Keratinocyte (primary cell): ENCODE results near the gene GALNS. TPM values are rescaled to one million over a fixed set of nuclear protein-coding genes. Genes with fewer than 3 reads are reported as not detected.

Source experiments
- DNase-seq: peaks from one replicate; pipeline ENCODE4 v3.0.0-alpha.2; 2011; ENCODE audit warnings: low read depth, missing footprints, low spot score
- FAIRE-seq: peaks from 2 replicates; lab custom pipeline; 2011; peaks lifted over from hg19 to GRCh38; lab: Jason Lieb, UNC
- H2AFZ ChIP-seq: 2 replicates; pipeline ENCODE4 v1.6.0; 2012; ENCODE audit warnings: low read length, control low read depth, inconsistent platforms; ENCODE audit not compliant: control insufficient read depth
- H3K27ac ChIP-seq: 2 replicates; pipeline ENCODE4 v1.5.1; 2011; ENCODE audit warnings: low read length; ENCODE audit not compliant: control insufficient read depth, insufficient read depth
- H3K27me3 ChIP-seq: 3 replicates; pipeline ENCODE4 v1.6.0; 2011; ENCODE audit warnings: low read length; ENCODE audit not compliant: control insufficient read depth, insufficient read depth; ENCODE audit errors: extremely low read depth
- H3K36me3 ChIP-seq, 2 experiments: 2 replicates in 1 of 2; 3 replicates in 1 of 2; pipeline ENCODE4 v1.5.1; 2011; ENCODE audit warnings: low read length in 2 of 2, mild to moderate bottlenecking in 1 of 2; ENCODE audit not compliant: control insufficient read depth in 2 of 2, insufficient read depth in 2 of 2; ENCODE audit errors: extremely low read depth in 1 of 2
- H3K4me1 ChIP-seq: 3 replicates; pipeline ENCODE4 v1.5.1; 2011; ENCODE audit warnings: low read length; ENCODE audit not compliant: control insufficient read depth, insufficient read depth; ENCODE audit errors: extremely low read depth
- H3K4me2 ChIP-seq: 3 replicates; pipeline ENCODE4 v1.6.0; 2011; ENCODE audit warnings: low read depth, low read length; ENCODE audit not compliant: control insufficient read depth, insufficient read depth; ENCODE audit errors: extremely low read depth
- H3K4me3 ChIP-seq, 3 experiments: fragments of 200-600 bp in 1 of 3; sonication (generic) in 1 of 3; 2 replicates in 2 of 3; 3 replicates in 1 of 3; pipeline ENCODE4 v1.5.1; 2011 to 2016; ENCODE audit warnings: low read length in 3 of 3, mild to moderate bottlenecking in 3 of 3, control low read depth in 2 of 3, inconsistent platforms in 1 of 3, low read depth in 1 of 3, mixed read lengths in 1 of 3, mixed run types in 1 of 3, moderate library complexity in 1 of 3; ENCODE audit not compliant: control insufficient read depth in 2 of 3, insufficient read depth in 2 of 3; ENCODE audit errors: extremely low read depth in 1 of 3
- H3K79me2 ChIP-seq: 2 replicates; pipeline ENCODE4 v1.6.0; 2012; ENCODE audit warnings: low read length; ENCODE audit not compliant: control insufficient read depth, insufficient read depth
- H3K9ac ChIP-seq: 3 replicates; pipeline ENCODE4 v1.6.0; 2011; ENCODE audit warnings: low read length; ENCODE audit not compliant: control insufficient read depth, insufficient read depth; ENCODE audit errors: extremely low read depth
- H3K9me1 ChIP-seq: 3 replicates; pipeline ENCODE4 v1.6.0; 2011; ENCODE audit warnings: low read length; ENCODE audit not compliant: control insufficient read depth, insufficient read depth; ENCODE audit errors: extremely low read depth
- H3K9me3 ChIP-seq: 2 replicates; pipeline ENCODE4 v1.5.1; 2012; ENCODE audit warnings: low read depth, low read length; ENCODE audit not compliant: control insufficient read depth
- H4K20me1 ChIP-seq: 3 replicates; pipeline ENCODE4 v1.6.0; 2011; ENCODE audit warnings: low read length; ENCODE audit not compliant: control insufficient read depth, insufficient read depth; ENCODE audit errors: extremely low read depth
- EZH2 ChIP-seq: IDR thresholded peaks from one replicate; pipeline ENCODE4 v1.6.1; 2012; ENCODE audit warnings: inconsistent platforms, mild to moderate bottlenecking, low read length, moderate library complexity
- dilution Hi-C: fragments of 300-500 bp; cut with MboI; formaldehyde crosslinking; loops from one replicate; pipeline ENCODE4 v1.7.0; 2020; ENCODE audit warnings: low sequenced_read_pairs; ENCODE audit not compliant: extremely low pct_ligation_motif_present
- polyA plus RNA-seq, 5 experiments: library from polyadenylated mRNA; depleted of rRNA in 3 of 5; stranded (reverse) in 3 of 5; stranded (forward) in 1 of 5; unstranded in 1 of 5; fragments of >200 nt; gene quantifications; 1 replicate in 1 of 5; 2 replicates in 3 of 5; 3 replicates in 1 of 5; pipeline versions ENCODE4 v1.2.1 to v1.2.3, GENCODE V29; 2011 to 2012; ENCODE audit warnings: missing spikeins in 2 of 5, low read depth in 1 of 5, low replicate concordance in 1 of 5
- TF ChIP-seq, protein P1 (sequence below), 3 experiments: IDR thresholded peaks in 1 of 3; conservative IDR thresholded peaks in 1 of 3; optimal IDR thresholded peaks in 1 of 3; 2 replicates in 2 of 3; 3 replicates in 1 of 3; pipeline versions ENCODE3 to v1.5.1; 2011; ENCODE audit warnings: low read length in 3 of 3, mild to moderate bottlenecking in 3 of 3, moderate library complexity in 2 of 3, control low read depth in 1 of 3, inconsistent platforms in 1 of 3; ENCODE audit not compliant: insufficient read depth in 2 of 3; ENCODE audit errors: extremely low read depth in 1 of 3

The GALNS gene
- polyA plus RNA-seq, 1 donor (not counting 4 experiments of a cell fraction or from before 2014, with no cell fraction given) = 8.3 TPM

DNA sequence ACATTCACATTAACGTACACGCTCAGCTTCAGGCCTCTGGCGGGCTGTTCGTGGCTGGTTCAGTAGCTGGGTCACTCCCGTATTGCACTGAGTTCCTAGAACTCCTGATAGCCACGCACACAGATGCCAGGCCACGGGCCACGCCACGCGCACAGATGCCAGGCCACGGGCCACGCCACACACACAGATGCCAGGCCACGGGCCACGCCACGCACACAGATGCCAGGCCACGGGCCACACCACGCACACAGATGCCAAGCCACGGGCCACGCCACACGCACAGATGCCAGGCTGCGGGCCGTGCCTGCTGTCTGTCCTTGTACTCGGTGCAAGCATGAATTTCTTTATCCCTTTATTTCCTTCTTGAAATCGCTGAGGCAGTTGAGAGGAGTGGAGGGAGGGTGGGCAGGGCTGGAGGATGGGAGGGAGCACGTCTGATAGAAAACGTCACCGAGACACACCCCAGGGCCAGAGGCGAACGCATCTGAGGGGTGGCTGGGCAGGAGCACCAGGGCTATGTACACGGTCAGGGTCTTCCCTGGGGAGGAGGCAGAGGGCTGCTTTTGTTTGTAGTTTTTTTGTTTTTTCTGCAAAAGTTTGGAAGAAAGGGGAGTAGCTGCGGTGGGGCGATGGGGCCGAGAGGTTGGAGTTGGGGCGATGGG, 18.3 kb upstream of the GALNS start:
- Histone ChIP-seq H3K27ac (no peak overlapping the region), H3K9me3 (no peaks in the 10 kb centered on the region), H3K27me3 (peaks cover 31% of the 10 kb centered on the region), H3K79me2 (no peaks in the 10 kb centered on the region), H3K9me1 (no peaks in the 10 kb centered on the region), H3K4me1 (peaks cover 11% of the 10 kb centered on the region), H3K4me2 (no peak overlapping the region), H2AFZ (no peak overlapping the region), H3K36me3 (no peaks in the 10 kb centered on the region), H3K9ac (no peak overlapping the region), H4K20me1 (no peaks in the 10 kb centered on the region), H3K4me3 (no peak overlapping the region)
- dilution Hi-C loops = no loop called here
- TF ChIP-seq EZH2 = no peak
- TF ChIP-seq, protein P1, sequence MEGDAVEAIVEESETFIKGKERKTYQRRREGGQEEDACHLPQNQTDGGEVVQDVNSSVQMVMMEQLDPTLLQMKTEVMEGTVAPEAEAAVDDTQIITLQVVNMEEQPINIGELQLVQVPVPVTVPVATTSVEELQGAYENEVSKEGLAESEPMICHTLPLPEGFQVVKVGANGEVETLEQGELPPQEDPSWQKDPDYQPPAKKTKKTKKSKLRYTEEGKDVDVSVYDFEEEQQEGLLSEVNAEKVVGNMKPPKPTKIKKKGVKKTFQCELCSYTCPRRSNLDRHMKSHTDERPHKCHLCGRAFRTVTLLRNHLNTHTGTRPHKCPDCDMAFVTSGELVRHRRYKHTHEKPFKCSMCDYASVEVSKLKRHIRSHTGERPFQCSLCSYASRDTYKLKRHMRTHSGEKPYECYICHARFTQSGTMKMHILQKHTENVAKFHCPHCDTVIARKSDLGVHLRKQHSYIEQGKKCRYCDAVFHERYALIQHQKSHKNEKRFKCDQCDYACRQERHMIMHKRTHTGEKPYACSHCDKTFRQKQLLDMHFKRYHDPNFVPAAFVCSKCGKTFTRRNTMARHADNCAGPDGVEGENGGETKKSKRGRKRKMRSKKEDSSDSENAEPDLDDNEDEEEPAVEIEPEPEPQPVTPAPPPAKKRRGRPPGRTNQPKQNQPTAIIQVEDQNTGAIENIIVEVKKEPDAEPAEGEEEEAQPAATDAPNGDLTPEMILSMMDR (optimal IDR thresholded peaks at IDR 0.05 in 1 of 3, IDR thresholded peaks at IDR 0.05 in 1 of 3, conservative IDR thresholded peaks at IDR 0.05 in 1 of 3; ENCODE audit: extremely low read depth in 1 of 3, insufficient read depth in 2 of 3, low read length in 3 of 3) = no peak
- FAIRE-seq (no peak), DNase-seq (no peak)

DNA sequence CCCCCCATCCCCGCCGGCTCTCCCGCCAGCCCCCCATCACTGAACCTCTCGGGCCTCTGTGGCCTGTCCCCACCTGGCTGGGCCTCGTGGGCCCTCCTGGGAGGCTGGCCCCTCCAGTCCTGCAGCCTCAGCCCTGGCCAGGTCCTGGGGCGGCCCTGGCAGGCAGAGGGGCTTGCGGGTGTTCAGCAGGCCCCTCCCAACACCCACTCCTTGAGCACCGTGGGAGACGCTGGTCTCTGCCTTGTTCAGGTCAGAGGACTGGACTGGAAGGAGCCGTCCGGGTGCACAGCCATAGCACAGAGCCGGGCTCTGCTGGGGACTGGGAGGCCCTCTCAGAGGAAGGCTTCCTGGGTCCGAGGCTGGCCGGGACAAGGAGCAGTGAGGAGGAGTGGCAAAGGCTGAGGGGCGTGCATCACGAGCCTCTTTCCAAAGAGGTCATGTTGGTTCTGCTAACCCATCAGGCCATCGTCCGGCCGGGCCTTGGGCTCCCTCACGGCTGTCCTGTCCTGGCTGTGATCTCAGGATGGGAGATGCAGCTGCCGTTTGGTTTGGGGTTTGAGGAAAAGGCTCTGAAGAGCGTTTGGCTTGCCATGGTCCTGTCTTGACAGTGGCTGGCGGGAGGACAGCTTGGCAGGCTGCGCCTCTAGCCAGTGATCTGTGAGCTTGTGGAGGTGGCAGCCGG, 16.0 kb upstream of the GALNS start:
- H3K27me3 ChIP-seq = peaks cover 41% of the 10 kb centered on the region
- dilution Hi-C loops = no loop called here
- no peaks in the 10 kb centered on the region for H4K20me1 ChIP-seq
- no peak for TF ChIP-seq EZH2
- TF ChIP-seq, protein P1 (optimal IDR thresholded peaks at IDR 0.05 in 1 of 3, IDR thresholded peaks at IDR 0.05 in 1 of 3, conservative IDR thresholded peaks at IDR 0.05 in 1 of 3; ENCODE audit: extremely low read depth in 1 of 3, insufficient read depth in 2 of 3, low read length in 3 of 3) = no peak
- no peak overlapping the region for H2AFZ ChIP-seq
- DNase-seq (no peak), FAIRE-seq (no peak)
- no peak overlapping the region for H3K4me3 ChIP-seq
- no peak overlapping the region for H3K4me2 ChIP-seq
- no peaks in the 10 kb centered on the region for H3K36me3 ChIP-seq
- H3K4me1 ChIP-seq = no peaks in the 10 kb centered on the region
- H3K9me1 ChIP-seq = no peaks in the 10 kb centered on the region
- H3K9ac ChIP-seq = no peak overlapping the region
- no peak overlapping the region for H3K27ac ChIP-seq
- H3K9me3 ChIP-seq = no peaks in the 10 kb centered on the region
- H3K79me2 ChIP-seq = no peaks in the 10 kb centered on the region
